ENCODE results near the gene CRBN.

Gene CRBN

DNA sequence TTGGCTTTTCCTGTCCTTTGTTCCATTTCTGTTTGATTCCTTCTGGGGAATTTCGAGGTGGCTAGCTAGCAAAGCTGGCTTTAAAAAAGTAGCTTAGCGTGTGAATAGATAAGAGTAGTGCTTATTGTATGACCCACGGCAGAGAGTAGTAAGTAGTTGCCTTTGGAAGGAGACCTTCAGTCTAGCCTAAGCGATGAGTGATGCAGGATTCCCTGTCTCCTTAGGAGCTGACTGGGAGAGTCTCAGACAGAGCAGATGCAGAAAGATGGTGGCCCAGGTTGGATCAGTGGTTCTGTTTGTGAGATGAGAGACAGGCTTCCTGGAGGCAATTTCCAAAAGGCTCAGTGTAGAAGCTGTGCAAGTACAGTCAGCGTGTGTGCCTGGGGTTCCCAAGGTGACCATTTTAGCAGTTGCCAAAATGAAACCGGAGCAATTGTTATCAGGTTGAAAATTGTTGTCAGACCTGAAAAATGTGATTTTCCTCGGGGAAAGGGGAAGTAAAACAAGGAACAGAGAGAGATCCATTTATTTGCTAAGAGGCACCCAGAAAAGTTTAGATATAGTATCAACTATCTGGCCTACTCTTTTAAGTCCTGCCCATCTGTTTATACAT, 68.6 kb downstream of the CRBN start:
- no peak for DNase-seq (ENCODE audit: low read depth, low spot score)

DNA sequence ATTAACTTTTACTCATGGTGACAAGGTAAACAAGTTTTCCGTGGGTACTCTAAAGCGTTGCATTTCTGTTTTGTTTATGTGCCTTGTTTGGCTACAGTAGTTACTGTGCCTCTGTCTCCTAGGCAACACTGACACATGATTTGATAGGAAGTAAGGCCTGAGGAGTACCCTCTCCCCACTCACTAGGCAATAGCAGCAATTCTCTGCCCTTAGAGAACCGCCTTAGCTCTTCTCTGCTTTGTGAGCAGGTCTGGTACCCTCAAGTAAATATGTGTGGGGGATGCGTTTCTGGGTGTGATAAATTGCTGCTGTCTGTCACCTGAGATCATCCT, 69.2 kb downstream of the CRBN start, which contains the start of gene IL5RA:
IL5RA (minus strand) TSS at position 76 of the 332 bp plus-strand sequence. CDS start 5,390 bp downstream, outside the sequence.
- DNase-seq (ENCODE audit: low read depth, low spot score), result no peak

DNA sequence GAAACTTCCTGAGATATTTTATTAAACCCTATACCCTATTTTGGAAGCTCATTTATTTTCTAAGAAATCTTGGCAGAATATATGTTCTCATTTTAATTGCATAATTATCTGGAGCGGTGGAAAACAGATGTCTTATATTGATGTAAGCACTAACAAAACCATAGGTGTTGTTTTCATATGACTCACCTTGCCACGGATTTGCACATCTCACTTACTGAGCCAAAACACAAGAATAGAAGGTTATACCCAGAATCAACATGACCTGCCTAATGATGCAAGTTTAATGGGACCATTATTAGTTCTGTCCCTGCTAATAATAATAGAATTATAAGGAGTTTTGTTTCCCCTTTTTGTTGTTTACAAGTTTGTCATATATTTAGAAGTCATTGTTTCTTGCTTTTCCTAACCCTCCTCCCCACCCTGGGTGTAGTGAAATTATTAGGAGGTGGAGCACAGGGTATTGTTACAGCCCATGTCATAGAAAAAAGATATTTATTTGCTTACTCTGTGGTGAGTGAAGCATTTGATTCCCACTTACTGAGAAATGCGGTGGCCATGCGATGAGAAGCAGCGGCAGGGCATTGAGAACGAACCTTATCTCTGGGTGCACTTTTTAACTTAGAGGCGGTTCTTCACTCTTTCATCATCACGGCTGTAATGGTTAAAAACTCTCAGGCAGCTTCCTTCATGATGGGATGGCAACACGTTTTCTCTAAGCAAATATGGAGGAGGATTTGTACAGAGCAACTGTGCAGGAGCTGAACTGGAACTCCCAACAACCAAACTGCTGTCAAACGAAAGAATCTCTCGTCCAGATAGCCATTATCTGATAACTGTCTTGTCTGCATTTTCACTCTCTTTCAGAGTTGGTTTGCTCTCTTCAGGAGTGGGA, 69.8 kb downstream of the CRBN start:
- no peak for DNase-seq (ENCODE audit: low read depth, low spot score)

DNA sequence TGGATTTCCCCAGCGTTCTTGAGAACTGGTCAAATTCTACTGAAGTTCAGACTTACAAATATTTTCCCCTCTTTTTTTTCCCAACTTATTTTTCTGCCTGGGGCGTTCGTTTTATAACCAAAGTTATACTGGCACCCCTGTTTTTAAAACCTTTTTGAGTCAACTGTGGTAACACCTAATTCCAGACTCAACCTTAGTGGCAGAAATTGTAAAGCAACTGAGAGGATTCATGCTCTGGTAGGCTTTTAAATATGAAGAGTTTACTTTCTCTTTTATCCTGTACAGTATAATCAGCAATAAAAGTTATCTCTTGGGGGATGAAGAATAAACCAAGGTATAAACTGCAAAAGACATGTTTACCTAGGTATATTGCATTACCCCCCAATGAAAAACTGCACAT, 71.6 kb downstream of the CRBN start:
- no peak for DNase-seq (ENCODE audit: low read depth, low spot score)

DNA sequence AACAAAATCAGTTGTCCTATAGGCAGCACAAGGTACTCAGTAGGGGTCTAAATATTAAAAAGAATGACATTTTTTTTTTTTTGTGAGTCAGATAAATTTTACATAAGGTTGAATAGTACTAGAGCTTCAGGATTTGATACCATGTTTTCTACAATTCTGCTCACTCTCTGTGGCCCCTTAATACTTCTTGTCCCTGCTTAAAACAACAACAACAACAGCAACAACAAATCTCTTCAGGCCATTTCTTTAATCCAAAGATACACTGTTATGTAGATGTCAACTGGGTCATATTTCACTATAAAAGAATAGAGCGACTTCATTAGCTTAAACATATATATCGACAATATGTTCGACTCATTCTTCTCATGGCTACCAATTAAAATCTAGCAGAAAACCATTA, 72.3 kb downstream of the CRBN start:
- no peak for DNase-seq (ENCODE audit: low read depth, low spot score)

DNA sequence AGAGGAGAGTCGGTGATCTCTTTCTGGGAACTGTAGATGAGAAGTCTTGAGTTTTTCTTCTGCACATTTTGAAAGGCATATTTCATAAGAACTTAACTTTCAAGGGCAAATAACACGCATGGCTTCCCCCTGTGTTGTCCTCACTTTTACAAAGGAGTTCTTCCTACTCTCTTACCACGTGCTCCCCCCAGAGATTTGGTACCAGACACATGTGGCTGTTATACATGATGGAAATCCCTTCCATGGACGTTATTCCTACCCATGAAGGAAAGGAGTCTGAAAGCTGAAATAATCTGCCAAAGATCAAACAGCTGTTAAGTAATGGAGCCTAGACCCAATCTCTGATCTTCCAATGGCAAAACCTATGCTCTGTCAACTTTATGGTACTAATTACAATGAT, 73.7 kb downstream of the CRBN start:
- no peak for DNase-seq (ENCODE audit: low read depth, low spot score)

DNA sequence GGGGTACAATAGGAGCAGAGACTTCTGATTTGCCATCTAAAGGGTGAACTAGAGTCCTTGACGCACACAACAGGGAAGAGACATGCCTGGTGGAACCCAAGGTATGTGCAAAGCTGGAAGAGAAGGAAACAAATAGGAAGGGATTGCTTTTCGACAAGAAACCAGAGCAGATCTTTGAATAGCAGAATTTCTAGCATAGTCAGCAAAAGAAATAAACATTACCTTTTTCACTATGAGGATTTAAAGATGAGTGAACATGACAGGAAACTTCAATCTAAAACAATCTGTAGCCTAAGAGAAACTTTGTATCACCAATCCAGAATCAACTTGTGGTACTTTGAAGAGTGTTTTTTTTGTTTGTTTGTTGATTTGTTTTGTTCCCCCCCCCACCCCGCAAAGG, 74.2 kb downstream of the CRBN start:
- no peak for DNase-seq (ENCODE audit: low read depth, low spot score)

DNA sequence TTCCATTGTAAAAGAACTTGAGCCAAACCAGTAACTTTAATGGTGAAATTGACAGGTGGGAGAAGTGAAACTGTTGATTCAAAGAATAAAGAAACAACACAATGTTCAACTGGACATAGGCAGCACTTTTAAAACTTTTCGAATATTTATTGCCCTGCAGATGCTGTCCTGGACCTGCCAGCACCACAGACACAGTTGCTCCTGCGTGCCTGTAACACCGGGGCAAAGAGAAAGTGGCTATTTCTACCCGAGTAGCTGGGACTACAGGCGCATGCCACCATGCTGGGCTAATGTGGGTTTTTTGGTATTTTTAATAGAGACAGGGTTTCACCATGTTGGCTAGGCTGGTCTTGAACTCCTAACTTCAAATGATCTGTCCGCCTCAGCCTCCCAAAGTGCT, 76.7 kb downstream of the CRBN start:
- no peak for DNase-seq (ENCODE audit: low read depth, low spot score)

DNA sequence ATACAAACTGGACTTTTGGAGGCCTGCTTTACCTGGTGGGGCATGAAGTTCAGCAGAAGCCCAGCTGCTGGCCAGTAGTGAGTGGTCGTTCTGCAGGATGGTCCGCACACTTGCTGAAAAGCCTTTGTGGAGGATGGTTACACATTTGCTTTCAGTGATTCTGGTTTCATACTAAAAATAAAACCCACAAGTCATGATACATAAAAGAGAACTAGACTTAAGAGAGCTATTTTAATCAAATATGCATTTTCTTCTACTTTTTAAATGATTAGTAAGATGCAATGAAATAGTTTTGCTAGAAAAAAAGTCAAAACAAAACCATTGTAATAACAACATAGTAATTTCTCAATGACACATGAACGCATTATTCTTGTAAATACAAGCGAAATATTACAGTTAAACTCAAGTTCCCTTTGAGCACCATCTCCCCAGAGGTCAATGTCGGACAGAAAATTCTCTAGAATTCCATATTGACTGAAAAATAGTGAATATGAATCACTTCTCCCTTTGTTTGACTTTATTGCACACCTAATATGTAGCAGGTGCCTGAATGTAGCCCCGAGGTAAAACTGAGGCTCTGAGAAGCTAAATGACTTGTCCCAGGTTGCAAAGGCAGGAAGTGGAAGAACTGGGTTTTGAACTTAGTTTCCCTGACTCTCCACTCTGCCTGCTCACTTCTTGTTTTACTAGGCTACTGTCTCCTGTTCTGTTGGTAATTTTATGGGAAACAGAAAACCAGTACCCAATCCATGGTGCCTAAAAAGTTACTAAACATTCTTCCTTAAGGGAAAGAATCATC, 77.6 kb downstream of the CRBN start:
- no peak for DNase-seq (ENCODE audit: low read depth, low spot score)
